SKM-1 (cell line): ENCODE measurements around the gene NADK2.
"Not testable (repeated sequence)": the region's sequence is repeated elsewhere in the genome, so short reads cannot be mapped to it uniquely, and the experiment has no call there.

ENCODE experiments used
- DNase-seq: peaks from one replicate; lab custom pipeline; 2025; ENCODE audit not compliant: unreplicated experiment; lab: John Stamatoyannopoulos, UW

NADK2 gene, protein sequence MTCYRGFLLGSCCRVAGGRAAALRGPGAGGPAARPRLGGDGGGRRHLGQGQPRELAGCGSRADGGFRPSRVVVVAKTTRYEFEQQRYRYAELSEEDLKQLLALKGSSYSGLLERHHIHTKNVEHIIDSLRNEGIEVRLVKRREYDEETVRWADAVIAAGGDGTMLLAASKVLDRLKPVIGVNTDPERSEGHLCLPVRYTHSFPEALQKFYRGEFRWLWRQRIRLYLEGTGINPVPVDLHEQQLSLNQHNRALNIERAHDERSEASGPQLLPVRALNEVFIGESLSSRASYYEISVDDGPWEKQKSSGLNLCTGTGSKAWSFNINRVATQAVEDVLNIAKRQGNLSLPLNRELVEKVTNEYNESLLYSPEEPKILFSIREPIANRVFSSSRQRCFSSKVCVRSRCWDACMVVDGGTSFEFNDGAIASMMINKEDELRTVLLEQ

DNA sequence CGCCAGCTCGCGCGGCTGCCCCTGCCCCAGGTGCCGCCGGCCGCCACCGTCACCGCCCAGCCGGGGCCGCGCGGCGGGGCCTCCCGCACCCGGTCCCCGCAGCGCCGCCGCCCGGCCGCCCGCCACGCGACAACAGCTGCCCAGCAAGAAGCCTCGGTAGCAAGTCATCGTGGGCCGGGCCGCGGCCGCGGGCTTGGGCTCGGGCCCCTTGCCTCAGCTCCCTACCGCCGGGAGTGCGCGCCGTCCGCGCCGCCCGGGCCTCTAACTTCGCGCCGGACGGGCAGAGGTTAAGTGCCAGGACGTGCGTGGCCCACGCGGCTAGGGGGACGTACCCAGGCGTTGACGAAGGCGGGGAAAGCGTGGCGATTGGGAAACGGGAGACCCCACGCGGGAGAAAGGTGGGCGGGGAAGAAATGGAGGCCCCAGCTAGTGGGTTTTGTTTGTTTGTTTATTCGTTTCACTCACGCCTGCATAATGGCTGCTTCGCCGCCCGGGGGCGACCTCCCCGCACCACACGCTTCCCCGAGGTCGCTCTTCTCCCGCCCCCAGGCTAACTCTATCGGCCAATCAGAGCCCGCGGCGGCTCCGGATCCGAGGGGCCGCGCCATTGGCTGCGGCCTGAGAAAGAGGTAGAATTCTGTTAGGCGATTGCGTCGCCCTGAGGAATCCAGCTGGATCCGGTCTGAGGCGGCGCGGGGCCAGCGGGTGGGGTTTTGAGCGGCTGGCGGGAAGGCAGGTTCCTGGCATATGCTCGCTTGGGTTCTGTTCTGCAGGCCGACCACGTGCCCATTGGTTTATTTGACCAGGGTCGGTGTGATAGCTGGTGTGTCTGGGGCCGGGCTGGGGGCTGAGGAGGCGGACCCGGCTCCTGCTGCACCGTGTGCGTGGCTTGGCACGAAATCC, at the start of gene NADK2:
Gene NADK2, minus strand, starts transcription at position 295 of the 903 bp plus-strand sequence. Its CDS starts 127 bp downstream, at position 168.
- peak; percentile 95 for DNase-seq

DNA sequence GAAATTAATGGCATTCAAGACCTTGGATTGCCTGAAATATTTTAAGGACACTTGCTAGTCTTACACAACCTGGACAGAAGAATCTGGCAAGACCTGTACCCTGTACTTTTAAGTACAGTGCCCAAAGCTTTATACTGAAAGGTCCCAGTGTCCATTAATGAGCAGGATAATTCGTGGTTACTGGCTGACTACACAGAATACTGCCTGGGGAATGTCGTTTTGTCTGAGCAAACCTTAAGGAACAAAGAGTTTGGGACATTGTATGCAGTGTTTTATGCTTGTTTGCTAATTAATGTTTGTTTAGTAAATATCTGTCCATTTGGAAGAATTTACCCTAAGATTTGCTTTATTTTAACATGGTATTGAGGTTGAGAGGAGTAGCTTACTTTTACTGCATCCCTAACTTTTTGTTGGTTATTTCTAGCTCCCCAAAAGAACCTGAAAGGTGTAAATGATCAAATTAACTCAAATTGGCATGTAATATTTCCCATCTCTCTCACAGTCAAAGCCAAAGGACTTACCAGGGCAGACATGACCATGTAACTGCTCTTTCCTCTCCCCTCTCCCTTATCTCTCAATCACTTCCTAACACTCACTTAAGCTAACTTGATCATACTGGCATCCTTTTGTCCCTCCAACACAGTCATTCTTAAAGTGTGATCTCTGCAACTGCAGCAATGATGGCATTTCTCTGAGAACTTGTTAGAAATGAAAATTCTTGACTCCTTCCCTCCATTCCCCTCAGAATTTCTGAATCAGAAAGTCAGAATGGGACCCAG, 44.3 kb upstream of the NADK2 start:
- DNase-seq: no peak

DNA sequence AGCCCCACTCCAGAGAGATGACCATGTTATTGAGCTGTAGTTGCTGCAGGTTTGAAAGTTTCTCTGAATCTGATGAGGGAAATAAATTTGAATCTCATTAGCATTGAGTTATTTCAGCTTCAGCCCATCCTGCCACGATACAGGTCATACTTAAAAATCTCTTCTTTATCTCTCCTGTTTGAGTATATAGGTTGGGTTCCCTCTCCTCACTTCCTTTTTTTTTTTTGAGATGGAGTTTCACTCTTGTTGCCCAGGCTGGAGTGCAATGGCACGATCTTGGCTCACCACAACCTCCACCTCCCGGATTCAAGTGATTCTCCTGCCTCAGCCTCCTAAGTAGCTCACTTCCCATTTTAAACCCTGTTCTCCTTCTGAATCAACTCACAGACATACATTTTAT, 42.0 kb upstream of the NADK2 start:
- not testable (repeated sequence) for DNase-seq

DNA sequence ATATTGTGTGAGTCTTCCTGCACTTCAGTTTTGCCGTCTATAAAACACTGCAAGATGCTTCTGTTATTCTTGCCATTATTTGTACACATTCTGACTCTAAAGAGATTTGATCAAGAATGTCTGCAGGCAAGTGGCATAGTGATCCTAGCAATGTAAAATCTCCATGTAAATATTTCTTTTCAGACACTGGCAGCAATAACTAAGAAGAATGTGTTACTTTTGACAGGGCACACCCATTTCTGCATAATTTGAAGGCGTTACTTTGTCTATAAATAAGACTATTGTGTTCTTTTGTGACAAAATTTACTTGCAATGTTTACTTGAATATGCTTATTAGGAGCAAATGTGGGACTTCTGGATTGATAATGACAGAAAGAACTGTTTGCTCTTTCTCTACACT, 39.9 kb upstream of the NADK2 start:
- DNase-seq: no peak

DNA sequence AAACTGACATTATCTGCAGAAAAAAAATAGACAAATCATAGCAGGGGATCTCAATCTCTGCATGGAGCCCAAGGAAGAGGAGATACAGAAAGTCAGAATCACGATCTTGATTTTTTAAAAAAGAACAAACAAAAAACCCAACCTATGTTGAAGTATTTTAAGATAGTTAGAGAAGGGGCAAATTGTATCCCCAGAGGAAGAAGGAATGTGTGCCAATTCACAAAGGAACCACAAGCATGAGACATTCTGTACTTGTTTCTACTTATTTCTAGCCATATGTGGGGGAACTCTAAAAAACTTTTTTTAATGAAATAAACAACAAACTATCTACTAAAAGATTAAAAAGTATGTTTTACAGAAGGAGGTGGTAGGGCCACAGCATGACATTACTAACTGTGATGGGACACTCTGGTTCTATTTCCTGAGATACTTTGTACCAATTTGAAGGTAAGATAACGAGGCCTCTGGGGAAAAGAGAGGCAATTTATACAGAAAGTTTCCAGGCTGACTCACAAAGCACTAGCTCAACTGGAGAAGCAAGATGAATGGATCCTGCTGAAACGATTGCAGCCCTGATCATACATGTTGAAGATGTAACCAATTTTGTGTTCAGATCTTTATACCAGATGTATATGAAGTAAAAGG, 37.5 kb upstream of the NADK2 start:
- no peak for DNase-seq

DNA sequence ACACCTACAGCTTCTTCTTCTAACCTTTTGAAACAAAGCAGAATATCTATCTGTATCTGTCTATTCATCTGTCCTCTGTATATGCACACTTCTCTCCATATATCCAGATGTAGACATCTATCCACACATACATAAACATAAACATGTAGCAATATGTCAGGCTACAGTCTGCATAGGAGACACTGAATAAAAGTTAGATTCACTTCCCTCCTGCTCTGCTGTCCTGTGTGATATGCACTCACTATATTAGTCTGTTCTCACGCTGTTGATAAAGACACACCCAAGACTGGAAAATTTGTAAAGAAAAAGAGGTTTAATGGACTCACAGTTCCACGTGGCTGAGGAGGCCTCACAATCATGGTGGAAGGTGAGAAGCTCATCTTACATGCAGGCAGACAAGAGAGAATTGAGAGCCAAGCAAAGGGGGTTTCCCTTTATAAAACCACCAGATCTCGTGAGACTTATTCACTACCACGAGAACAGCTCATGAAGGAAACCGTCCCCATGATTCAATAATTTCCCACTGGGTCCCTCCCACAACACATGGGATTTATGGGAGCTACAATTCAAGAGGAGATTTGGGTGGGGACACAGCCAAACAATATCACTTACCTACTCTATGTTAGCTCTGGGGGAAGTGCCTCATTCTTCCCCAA, 35.9 kb upstream of the NADK2 start:
- no peak for DNase-seq

DNA sequence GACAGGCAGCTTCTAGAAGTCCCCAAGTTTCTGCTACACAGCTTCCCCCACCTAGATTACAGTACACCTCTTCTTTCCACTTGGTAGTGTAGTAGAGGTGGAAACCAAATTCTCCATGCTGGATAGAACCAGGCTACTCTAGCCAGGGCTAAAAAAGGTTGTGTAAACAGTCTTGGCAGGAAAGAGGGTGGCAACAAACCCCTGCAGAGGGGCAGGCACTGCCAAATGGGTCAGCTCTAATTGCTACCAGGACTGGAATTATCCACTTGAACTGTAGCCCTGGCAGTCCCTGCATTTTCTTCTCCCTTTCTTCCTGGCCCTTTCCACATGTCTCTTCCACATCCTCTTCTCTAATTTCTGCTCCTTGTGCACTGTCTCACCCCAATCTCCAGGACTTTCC, 35.1 kb upstream of the NADK2 start:
- no peak for DNase-seq

DNA sequence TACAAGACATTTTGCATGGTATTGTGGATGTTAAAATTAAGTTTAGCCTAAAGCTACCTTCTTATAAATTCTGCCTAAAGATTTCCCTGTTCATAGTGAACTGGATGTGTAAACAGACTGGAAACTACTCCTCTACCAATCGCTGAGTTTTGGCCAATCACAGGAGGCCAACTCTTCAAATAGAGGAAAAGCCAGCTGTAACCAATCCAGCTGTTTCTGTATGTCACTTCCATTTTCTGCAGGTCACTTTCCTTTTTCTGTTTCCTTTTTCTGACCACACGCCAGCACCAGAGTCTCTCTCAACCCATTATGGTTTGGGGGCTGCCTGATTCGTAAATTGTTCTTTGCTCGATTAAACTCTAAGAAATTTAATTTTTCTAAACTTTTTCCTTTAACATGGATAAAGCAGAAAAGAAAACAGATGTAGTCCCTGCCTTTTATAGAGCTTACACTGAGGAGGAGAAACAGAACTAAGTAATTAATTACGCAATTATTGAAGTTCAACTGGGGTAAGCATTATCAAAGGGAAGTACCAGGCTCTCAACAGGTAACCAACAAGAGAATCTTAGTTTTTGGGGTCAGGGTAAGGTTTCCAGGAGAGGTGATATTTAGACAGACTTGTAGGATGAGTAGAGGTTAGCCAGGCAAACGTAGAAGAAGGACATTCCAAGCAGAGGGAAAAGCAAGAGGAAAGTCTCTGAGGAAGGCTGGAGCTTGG, 32.2 kb upstream of the NADK2 start:
- peak; percentile 80 for DNase-seq

DNA sequence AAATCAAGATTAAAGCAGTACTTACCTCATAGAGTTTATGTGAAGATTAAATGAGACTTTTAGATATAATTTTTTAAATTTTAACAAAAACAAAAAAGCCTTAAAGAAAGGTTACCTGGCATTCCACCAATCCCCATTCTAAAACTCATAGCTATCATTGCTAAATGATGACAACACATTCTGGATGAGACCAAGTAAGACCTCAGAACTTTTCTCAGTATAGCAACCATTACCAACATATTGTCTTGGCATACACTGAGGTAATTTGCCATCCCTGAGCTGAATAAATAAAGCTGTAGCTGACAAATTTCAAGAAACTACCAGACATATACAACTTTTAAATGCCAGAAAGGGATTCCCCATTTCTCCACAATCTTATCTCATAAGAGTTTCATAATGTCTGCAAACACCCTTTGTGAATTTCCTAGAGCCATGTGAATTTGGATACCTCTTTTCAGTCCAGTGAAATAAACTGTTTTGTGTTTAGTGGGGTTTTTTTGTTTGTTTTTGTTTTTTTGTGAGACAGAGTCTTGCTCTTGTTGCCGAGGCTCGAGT, 30.5 kb upstream of the NADK2 start:
- no peak for DNase-seq

DNA sequence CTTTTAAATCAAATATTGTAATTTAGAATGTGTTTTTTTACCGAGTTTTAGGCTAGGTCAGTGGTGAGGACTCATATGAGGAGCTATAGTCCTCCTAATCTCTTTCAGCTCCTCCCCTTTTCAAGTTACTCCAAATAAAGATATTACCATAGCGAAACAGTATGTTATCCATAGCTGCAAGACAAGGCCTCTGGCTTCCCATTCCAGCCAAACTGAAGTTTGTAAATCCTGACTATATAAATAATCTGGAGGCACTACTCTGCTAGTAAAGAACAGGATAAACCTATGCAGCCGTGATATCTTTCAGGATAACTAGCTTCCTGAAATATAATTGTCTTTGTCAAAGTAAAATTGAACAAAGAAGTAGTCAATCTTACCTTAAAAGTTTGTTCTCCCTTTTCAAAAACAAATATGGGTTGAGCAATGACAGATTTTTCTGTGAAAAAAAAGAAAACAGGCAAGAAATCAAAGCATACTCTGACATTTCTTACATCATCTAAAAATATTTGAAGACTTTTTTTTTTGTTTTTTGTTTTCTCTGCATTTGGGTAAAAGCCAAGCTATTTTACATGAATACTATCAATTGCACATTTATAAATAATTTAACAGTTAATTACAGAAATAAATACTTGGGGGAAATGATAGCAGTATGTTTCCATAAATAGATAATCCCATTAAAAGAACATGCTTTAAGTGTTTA, 29.3 kb upstream of the NADK2 start:
- no peak for DNase-seq

DNA sequence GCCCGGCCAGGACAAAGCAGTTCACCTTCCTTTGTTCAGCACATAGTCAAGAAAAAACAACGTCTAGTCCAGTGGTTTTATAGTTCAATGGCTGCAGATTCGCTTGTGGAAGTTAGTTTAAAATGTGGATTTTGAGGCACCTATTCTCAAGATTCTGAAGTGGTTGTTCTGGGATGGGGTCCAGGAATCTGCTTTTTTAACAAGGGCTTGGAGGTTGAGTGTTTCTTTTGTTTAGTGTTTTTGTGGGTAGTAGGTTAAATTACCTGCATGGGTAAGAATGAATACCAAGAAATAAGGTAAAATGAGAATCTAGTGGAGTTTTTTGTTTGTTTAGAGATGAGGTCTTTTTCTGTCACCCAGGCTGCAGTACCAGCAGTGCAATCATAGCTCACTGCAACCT, 28.4 kb upstream of the NADK2 start:
- no peak for DNase-seq

DNA sequence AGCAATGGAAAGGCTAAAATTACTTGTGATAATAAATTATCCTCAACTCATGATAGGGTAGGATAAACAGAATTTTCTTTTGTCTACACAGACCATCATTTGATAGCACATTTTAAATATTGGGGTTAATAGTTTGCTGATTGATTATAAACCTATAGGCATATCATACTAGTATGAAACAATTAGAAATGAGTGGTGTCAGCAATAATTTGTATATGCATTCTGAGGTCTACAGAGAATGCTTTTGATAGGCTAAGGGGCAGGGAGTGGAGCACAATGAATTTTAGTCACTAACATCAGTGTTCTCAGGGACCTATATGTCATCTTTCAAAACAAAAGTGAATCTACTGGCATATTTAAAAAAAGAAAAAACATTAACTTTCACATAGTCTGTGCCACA, 27.8 kb upstream of the NADK2 start:
- DNase-seq: no peak

DNA sequence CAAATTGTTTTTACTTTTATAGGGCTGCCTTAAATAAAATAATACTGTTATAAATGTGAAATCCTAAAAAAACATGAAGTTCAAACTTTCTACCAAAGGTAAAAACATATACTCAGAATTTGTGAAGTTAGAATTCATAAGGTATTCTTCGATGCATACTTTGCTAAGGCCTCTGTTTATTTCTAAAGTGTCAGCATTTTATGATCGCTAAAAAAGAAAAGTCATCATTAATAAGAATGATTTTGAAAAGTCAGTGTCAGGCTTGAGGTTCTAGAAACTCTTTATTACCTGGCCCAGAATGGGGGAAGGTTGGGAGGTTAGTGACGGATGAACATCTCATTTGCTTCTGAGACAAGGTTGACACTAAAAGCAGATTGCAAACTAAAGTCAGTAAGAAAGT, 26.2 kb upstream of the NADK2 start:
- DNase-seq: no peak

DNA sequence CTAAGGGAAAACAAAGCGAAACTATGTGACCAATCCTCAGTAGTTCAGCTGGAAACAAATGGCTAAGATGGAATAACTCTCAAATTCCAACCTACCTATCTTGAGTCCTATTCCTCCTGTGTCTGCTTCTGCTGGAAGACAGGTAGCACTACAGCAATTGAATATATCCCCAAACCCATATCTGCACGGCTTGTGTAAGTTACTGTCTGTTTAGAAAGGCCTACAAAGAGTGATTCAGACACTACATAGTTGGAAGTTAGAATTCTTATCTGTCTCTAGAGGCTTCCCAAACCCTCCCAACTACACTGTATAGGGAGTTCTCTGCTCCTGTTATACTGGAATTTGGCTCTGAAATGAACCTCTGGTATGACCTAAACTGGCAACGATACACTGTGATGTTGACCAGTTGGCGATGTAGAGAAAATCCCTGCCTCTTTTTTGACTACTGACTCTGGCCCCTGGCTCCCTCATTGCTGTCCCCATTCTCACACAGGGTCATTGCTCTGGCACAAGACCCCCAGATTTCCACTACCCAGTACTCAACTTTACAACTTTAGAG, 22.6 kb upstream of the NADK2 start:
- DNase-seq: no peak

DNA sequence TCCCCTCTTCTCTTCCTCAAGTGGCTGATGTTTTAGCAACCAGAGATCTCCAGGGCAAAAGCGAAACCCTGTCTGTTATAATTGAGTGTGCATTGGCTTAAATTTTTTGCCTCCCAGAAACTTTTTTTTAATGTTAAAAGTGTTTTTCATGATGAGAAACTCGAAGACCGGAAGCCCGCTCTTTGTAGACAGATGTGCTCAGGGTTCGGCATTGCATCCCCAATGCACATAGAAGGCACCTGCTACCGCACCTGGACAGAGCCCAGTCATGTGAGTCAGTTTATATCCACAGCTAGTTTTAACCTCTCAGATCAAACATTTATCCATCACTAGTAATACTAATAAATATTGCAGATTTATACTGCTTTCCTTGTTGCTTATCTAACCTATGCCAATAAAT, 19.5 kb upstream of the NADK2 start:
- DNase-seq: no peak

DNA sequence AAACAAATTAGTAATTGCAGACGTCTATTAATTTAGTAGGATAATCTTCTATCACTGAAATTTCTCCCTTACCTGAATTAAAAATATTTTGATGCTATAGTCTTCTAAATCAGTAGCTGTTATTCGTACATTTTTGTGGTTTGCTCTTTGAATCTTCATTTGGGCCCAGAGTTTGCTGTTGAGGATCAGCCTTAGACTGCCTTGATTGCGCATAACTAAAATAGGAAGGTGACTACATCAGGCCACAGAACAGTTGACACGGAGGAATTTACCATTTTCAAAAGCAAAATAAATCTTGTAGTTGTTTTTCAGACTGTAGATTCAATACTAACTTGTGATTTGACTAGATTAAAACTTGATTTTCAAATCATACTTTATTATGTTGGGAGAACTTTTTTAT, 11.8 kb upstream of the NADK2 start:
- no peak for DNase-seq

DNA sequence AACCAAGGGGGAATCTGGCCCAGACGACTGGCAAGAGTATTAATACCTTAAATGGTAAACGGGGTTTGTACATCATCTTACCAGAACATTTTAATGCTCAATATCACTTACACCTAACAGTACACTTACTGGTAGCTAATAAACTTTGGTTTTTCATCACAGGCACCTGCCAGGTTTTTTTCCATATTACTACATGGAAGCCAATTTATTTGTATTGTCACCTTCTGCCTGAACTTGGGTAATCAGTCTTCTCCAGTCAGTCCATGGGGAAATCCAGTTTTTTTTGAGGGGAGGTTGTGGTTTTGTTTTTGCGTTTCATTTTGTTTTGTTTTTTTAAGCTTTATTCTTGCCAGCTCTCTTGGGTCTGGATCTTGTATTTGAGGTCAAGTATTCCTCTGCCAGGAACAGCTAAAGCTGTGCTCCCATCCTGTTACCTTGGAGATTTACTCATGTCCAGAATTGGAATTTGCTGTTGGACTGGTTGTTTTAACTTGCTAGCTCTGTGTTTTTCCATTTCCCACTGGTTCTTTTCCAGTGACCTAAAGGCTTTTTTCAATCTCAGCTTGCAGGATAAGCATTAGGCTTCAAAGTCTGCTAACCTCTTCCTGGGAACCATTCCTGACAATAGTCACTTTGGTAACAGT, 11.1 kb upstream of the NADK2 start:
- no peak for DNase-seq

DNA sequence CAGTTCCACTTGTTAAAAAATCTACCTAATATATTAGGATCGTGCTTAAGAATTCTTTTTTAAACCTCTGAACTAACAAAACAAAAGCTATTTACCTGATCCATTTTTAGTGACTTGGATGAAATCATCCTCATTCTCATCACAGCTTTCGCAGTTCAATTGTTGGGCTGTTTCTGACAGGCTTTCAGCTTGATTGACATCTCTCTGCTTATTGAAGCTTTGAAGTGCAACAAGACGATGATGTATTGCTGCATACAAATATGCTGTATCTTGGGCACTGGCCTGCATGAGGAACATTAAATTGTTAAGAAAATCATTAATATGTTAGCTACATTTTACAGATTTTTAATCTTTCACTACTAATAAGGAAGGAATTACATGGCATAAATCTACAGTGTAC, 9.5 kb upstream of the NADK2 start:
- DNase-seq: no peak
